MM.1S (cell line): ENCODE results near the gene RFTN1.

Experiments
- CTCF ChIP-seq: fragments of 300-600 bp; sonication (generic); IDR thresholded peaks from 2 replicates; pipeline ENCODE4 v1.5.1; 2016; ENCODE audit warnings: antibody characterized with exemption, low read length, mixed read lengths
- EZH2phosphoT487 ChIP-seq: fragments of 300-600 bp; sonication (generic); IDR thresholded peaks from 2 replicates; pipeline ENCODE4 v1.6.1; 2018; ENCODE audit warnings: antibody characterized with exemption, low read length

GRCh38 chr3:16286161-16286560, 227.3 kb downstream of the RFTN1 start:
- TF ChIP-seq CTCF (no peak), EZH2phosphoT487 (no peak)
